ENCODE measurements around the gene NIT1. TPM values are rescaled to one million over a fixed set of nuclear protein-coding genes. Genes with fewer than 3 reads are reported as not detected.

The NIT1 gene
- total RNA-seq, 1 experiment from 2014 or later = 52.9 TPM

DNA sequence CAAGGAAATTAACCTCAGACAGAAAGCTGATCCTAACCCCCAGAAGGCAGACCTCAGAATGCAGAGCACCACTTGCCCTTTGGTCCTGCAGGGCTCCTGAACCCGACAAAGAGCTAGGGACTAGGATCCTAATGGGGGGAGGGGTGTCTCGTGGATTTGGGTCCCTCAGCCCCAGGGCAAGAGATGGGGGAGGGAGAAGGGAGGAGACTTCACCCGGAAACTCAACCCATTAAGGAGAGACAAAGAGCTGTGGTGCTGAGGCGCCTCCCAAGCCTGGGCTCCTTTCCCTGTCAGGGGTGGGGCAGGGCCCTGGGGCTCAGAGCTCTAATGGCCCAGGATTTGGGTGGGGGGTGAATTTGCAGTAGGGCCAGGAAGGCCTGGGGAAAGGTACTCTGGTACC is 31.4 kb upstream of the NIT1 start:
- H3K36me3 Mint-ChIP-seq (ENCODE audit: insufficient read depth, unreplicated experiment) = peaks cover 75% of the 10 kb centered on the region
- no TSS peak for BruUV-seq (replicated peaks)
- TF ChIP-seq, protein P1, sequence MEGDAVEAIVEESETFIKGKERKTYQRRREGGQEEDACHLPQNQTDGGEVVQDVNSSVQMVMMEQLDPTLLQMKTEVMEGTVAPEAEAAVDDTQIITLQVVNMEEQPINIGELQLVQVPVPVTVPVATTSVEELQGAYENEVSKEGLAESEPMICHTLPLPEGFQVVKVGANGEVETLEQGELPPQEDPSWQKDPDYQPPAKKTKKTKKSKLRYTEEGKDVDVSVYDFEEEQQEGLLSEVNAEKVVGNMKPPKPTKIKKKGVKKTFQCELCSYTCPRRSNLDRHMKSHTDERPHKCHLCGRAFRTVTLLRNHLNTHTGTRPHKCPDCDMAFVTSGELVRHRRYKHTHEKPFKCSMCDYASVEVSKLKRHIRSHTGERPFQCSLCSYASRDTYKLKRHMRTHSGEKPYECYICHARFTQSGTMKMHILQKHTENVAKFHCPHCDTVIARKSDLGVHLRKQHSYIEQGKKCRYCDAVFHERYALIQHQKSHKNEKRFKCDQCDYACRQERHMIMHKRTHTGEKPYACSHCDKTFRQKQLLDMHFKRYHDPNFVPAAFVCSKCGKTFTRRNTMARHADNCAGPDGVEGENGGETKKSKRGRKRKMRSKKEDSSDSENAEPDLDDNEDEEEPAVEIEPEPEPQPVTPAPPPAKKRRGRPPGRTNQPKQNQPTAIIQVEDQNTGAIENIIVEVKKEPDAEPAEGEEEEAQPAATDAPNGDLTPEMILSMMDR (IDR thresholded peaks at IDR 0.05; ENCODE audit: unreplicated experiment) = no peak
- H3K4me3 Mint-ChIP-seq (ENCODE audit: low read depth, unreplicated experiment) = peak overlapping the region; percentile 77
- no peaks in the 10 kb centered on the region for H3K9me3 Mint-ChIP-seq (ENCODE audit: low read depth, unreplicated experiment)
- intact Hi-C loops (cut with micrococcal nuclease; ENCODE audit: unreplicated experiment) = no loop called here
- peak overlapping the region; percentile 25 for H3K27ac Mint-ChIP-seq (ENCODE audit: unreplicated experiment)
- H3K4me1 Mint-ChIP-seq (ENCODE audit: low read depth, unreplicated experiment) = peaks cover 97% of the 10 kb centered on the region
- no peaks in the 10 kb centered on the region for H3K27me3 Mint-ChIP-seq (ENCODE audit: unreplicated experiment)
- DNase-seq = peak; percentile 21
- CTCF ChIA-PET = interaction anchor here (2.2 kb wide), 1 partner anchor 11 kb away, joined by 10 read pairs; no protein-coding TSS in a partner anchor

DNA sequence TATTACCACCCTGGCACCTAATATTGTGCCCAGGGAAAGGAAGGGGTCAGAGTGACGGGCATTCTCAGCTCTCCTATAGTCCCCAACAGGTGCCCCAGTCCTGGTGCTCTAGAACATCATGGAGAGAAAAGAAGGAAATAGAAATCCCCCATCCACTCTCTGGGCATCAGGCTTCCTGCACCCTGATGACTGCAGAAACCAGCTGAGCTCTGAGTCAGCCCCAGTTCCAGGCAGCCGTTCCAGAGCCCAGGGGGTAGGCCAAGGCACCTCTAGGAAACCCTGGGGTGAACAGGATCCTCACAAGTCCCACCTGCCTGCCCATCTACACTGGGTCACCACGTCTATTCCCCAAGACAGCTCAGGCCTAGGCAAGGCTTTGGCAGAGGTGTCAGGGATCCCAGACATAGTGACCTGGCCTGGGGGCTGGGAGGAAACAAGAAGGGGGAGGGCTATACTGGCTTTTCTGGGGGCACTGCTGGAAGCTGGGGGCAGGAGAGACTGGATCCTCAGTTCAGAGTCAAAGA is 29.3 kb upstream of the NIT1 start:
- Mint-ChIP-seq H3K4me3 (ENCODE audit: low read depth, unreplicated experiment) (peak overlapping the region; percentile 77), H3K27ac (ENCODE audit: unreplicated experiment) (peak overlapping the region; percentile 71), H3K4me1 (ENCODE audit: low read depth, unreplicated experiment) (peaks cover 95% of the 10 kb centered on the region), H3K27me3 (ENCODE audit: unreplicated experiment) (no peaks in the 10 kb centered on the region), H3K9me3 (ENCODE audit: low read depth, unreplicated experiment) (no peaks in the 10 kb centered on the region), H3K36me3 (ENCODE audit: insufficient read depth, unreplicated experiment) (peaks cover 57% of the 10 kb centered on the region)
- BruUV-seq (replicated peaks) = no TSS peak
- peak; percentile 62 for DNase-seq
- CTCF ChIA-PET = interaction anchor here (0.6 to 2.1 kb wide), 9 partner anchors 8 to 137 kb away, joined by 3 to 17 read pairs (median 4); partner anchors contain the start of genes F11R, KLHDC9, NIT1 and PFDN2
- intact Hi-C loops (cut with micrococcal nuclease; ENCODE audit: unreplicated experiment) = no loop called here
- TF ChIP-seq, protein P1 (IDR thresholded peaks at IDR 0.05; ENCODE audit: unreplicated experiment) = no peak

DNA sequence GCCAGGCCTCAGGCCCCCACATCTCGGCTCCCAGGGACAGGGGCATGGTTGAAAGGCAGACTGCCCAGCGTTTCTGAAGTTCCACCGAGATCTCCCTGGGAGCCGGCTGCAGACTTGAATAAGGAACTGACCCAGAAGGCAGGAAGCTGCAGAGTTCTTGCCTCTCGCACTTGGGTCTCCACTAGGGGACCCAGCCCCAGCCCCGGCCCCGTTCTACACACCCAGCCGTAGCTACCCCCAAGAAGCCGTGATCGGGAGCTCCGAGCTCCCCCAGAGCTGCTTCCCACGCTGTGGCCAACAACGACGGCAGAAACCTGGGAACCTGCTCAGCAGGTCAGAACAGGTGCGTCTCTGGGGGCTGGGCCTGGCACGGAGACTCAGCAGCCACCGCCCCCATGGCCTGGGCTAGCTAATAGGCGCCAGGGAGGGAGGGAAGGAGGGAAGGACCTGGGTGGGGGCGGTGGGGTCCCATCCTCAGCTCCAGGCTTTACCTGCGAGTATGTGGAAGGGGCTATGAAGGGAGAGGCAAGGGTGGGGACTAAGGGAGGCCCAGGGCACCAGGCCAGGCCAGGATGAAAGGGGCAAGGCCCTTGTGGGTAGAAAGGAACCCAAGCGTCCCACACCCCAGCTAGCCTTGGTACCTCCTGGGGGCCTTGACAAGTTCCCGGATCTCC is 28.5 kb upstream of the NIT1 start, which contains the start of gene NECTIN4:
NECTIN4 (minus strand) TSS at position 308 of the 674 bp plus-strand sequence; CDS start at position 46, 262 bp downstream.
- H3K4me1 Mint-ChIP-seq (ENCODE audit: low read depth, unreplicated experiment) = peaks cover 88% of the 10 kb centered on the region
- TF ChIP-seq, protein P1 (IDR thresholded peaks at IDR 0.05; ENCODE audit: unreplicated experiment) = no peak
- no TSS peak for BruUV-seq (replicated peaks)
- no peaks in the 10 kb centered on the region for H3K9me3 Mint-ChIP-seq (ENCODE audit: low read depth, unreplicated experiment)
- H3K27ac Mint-ChIP-seq (ENCODE audit: unreplicated experiment) = peak within 1 kb of the TSS; percentile 71
- H3K4me3 Mint-ChIP-seq (ENCODE audit: low read depth, unreplicated experiment) = peak within 1 kb of the TSS; percentile 77
- intact Hi-C loops (cut with micrococcal nuclease; ENCODE audit: unreplicated experiment) = no loop called here
- peaks cover 50% of the 10 kb centered on the region for H3K36me3 Mint-ChIP-seq (ENCODE audit: insufficient read depth, unreplicated experiment)
- CTCF ChIA-PET = interaction anchor here (0.9 to 2.1 kb wide), 6 partner anchors 8 to 69 kb away, joined by 3 to 17 read pairs (median 5); partner anchors contain the start of genes F11R, KLHDC9, NIT1 and PFDN2
- no peaks in the 10 kb centered on the region for H3K27me3 Mint-ChIP-seq (ENCODE audit: unreplicated experiment)
- DNase-seq = peak; percentile 88

DNA sequence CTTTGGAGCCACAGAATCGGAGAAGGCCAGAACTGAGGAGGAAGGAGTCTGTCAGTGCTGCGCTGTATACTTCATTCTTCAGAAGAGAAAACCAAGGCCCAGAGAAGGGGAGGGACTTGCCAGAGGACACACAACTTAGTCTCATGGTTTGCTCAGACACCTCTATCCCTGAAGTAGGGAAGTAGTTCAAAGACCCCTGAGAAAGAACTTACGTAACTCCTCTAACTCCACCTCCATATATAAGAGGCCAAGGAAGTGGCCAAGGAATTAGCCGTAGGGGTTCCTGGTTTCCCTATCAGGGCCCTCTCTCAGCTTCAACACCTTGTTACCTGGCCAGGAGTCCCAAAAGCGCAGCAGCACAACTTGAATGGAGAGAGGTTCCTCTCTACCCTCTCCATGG is 28.0 kb upstream of the NIT1 start:
- Mint-ChIP-seq H3K27ac (ENCODE audit: unreplicated experiment) (peak overlapping the region; percentile 71), H3K27me3 (ENCODE audit: unreplicated experiment) (no peaks in the 10 kb centered on the region), H3K36me3 (ENCODE audit: insufficient read depth, unreplicated experiment) (peaks cover 46% of the 10 kb centered on the region), H3K4me3 (ENCODE audit: low read depth, unreplicated experiment) (no peak overlapping the region), H3K9me3 (ENCODE audit: low read depth, unreplicated experiment) (no peaks in the 10 kb centered on the region), H3K4me1 (ENCODE audit: low read depth, unreplicated experiment) (peaks cover 82% of the 10 kb centered on the region)
- intact Hi-C loops (cut with micrococcal nuclease; ENCODE audit: unreplicated experiment) = no loop called here
- TF ChIP-seq, protein P1 (IDR thresholded peaks at IDR 0.05; ENCODE audit: unreplicated experiment) = no peak
- BruUV-seq (replicated peaks) = TSS peak; percentile 31
- CTCF ChIA-PET = interaction anchor here (1.3 to 2.1 kb wide), 4 partner anchors 8 to 69 kb away, joined by 4 to 17 read pairs (median 8); partner anchors contain the start of genes F11R and KLHDC9
- DNase-seq = no peak

Data from Calu3 (cell line).